NB4 (cell line): Measurements from ENCODE around the gene BARHL1.

Experiments
- CTCF ChIP-seq: IDR thresholded peaks from one replicate; pipeline ENCODE4 v1.5.1; 2012; ENCODE audit warnings: low read depth, low read length
- MAX ChIP-seq: IDR thresholded peaks from 2 replicates; pipeline ENCODE4 v1.6.1; 2011; ENCODE audit warnings: low read depth, low read length
- MYC ChIP-seq: IDR thresholded peaks from 2 replicates; pipeline ENCODE4 v1.6.1; 2011; ENCODE audit warnings: low read depth, low read length
- POLR2A ChIP-seq: IDR thresholded peaks from 2 replicates; pipeline ENCODE4 v1.6.1; 2011; ENCODE audit warnings: mild to moderate bottlenecking; ENCODE audit not compliant: insufficient read length; ENCODE audit errors: extremely low read depth

GRCh38 chr9:132588098-132588497 is 5.7 kb downstream of the BARHL1 start:
- TF ChIP-seq CTCF (no peak), POLR2A (no peak), MYC (no peak), MAX (no peak)
